Embryonic facial prominence (tissue), 1 donor: ENCODE measurements around the gene PTGES3L.
"Not testable (repeated sequence)": the region's sequence is repeated elsewhere in the genome, so short reads cannot be mapped to it uniquely, and the experiment has no call there.

Source experiments
- DNase-seq: peaks from one replicate; pipeline ENCODE4 v3.0.0-alpha.2; 2016; ENCODE audit errors: extremely low spot score

Gene PTGES3L

GRCh38 chr17:42919522-42920077 lies 60.3 kb downstream of the PTGES3L start:
- not testable (repeated sequence) for DNase-seq

GRCh38 chr17:42918902-42919521 lies 60.9 kb downstream of the PTGES3L start:
- DNase-seq: no peak
